Liver (tissue), 9 donors: Measurements from ENCODE around the gene ZFC3H1. TPM values are rescaled to one million over a fixed set of nuclear protein-coding genes. Genes with fewer than 3 reads are reported as not detected.
"Not testable (repeated sequence)": the region's sequence is repeated elsewhere in the genome, so short reads cannot be mapped to it uniquely, and the experiment has no call there.

Experiments
- DNase-seq: peaks from one replicate; pipeline ENCODE4 v3.0.0-alpha.2; 2017; ENCODE audit warnings: low spot score
- H3K27ac ChIP-seq, 2 donors: one replicate each; pipeline ENCODE4 v1.7.0; 2013; ENCODE audit warnings: inconsistent platforms in 2 of 2, low read length in 2 of 2, control low read depth in 1 of 2, low read depth in 1 of 2, mild to moderate bottlenecking in 1 of 2
- H3K27me3 ChIP-seq, 4 donors: one replicate each; pipeline versions ENCODE4 v1.6.1 to v1.7.0; 2013; ENCODE audit warnings: low read length in 3 of 4, inconsistent platforms in 1 of 4, mild to moderate bottlenecking in 1 of 4, moderate library complexity in 1 of 4; ENCODE audit not compliant: control insufficient read depth in 4 of 4, insufficient read depth in 4 of 4
- H3K36me3 ChIP-seq, 4 donors: one replicate each; pipeline versions ENCODE4 v1.6.1 to v1.7.0; 2013; ENCODE audit warnings: low read length in 3 of 4, mild to moderate bottlenecking in 3 of 4, low read depth in 1 of 4, moderate library complexity in 1 of 4; ENCODE audit not compliant: control insufficient read depth in 4 of 4, insufficient read depth in 3 of 4
- H3K4me1 ChIP-seq, 4 donors: one replicate each; pipeline versions ENCODE4 v1.6.1 to v1.7.0; 2013; ENCODE audit warnings: low read length in 3 of 4, mild to moderate bottlenecking in 3 of 4, moderate library complexity in 1 of 4; ENCODE audit not compliant: control insufficient read depth in 4 of 4, insufficient read depth in 4 of 4
- H3K4me3 ChIP-seq, 3 donors: one replicate each; pipeline versions ENCODE4 v1.6.1 to v1.7.0; 2013; ENCODE audit warnings: low read length in 3 of 3, control low read depth in 1 of 3, low read depth in 1 of 3, mild to moderate bottlenecking in 1 of 3
- H3K9ac ChIP-seq, 2 donors: one replicate each; pipeline ENCODE4 v1.7.0; 2013; ENCODE audit warnings: low read length in 2 of 2, mild to moderate bottlenecking in 2 of 2, moderate library complexity in 2 of 2, control low read depth in 1 of 2, low read depth in 1 of 2
- H3K9me3 ChIP-seq, 4 donors: one replicate each; pipeline versions ENCODE4 v1.6.1 to v1.7.0; 2013; ENCODE audit warnings: low read length in 3 of 4; ENCODE audit not compliant: control insufficient read depth in 4 of 4
- ATF3 ChIP-seq: IDR thresholded peaks from 2 replicates; pipeline ENCODE4 v1.6.1; 2016; ENCODE audit warnings: antibody characterized with exemption
- CTCF ChIP-seq: fragments of 150-350 bp; IDR thresholded peaks from 2 replicates; pipeline ENCODE4 v1.5.1; 2017; ENCODE audit warnings: improper control_type of control experiment, low read depth, low read length; ENCODE audit not compliant: missing input control
- EGR1 ChIP-seq, 2 donors: IDR thresholded peaks; 2 replicates each; pipeline ENCODE4 v1.6.1; 2016 to 2018; ENCODE audit warnings: antibody characterized with exemption in 2 of 2, low read depth in 2 of 2
- FOXA1 ChIP-seq: IDR thresholded peaks from 2 replicates; pipeline ENCODE4 v1.6.1; 2016; ENCODE audit warnings: antibody characterized with exemption
- FOXA2 ChIP-seq: IDR thresholded peaks from 2 replicates; pipeline ENCODE4 v1.6.1; 2016; ENCODE audit warnings: antibody characterized with exemption
- GABPA ChIP-seq, 2 donors: IDR thresholded peaks in 1 of 2; conservative IDR thresholded peaks in 1 of 2; 2 replicates each; pipeline ENCODE4 v1.6.1; 2016; ENCODE audit warnings: antibody characterized with exemption in 2 of 2, mild to moderate bottlenecking in 1 of 2, moderate library complexity in 1 of 2
- HNF4A ChIP-seq, 2 donors: conservative IDR thresholded peaks; 2 replicates each; pipeline ENCODE4 v1.6.1; 2016; ENCODE audit warnings: antibody characterized with exemption in 2 of 2, mild to moderate bottlenecking in 2 of 2
- HNF4G ChIP-seq: IDR thresholded peaks from 2 replicates; pipeline ENCODE4 v1.6.1; 2016; ENCODE audit warnings: antibody characterized with exemption
- JUND ChIP-seq, 2 donors: IDR thresholded peaks; 2 replicates each; pipeline ENCODE4 v1.6.1; 2016; ENCODE audit warnings: antibody characterized with exemption in 2 of 2
- MAX ChIP-seq: IDR thresholded peaks from 2 replicates; pipeline ENCODE4 v1.6.1; 2016; ENCODE audit warnings: antibody characterized with exemption
- NR2F2 ChIP-seq: IDR thresholded peaks from 2 replicates; pipeline ENCODE4 v1.6.1; 2016; ENCODE audit warnings: antibody characterized with exemption
- RAD21 ChIP-seq, 2 donors: IDR thresholded peaks; 2 replicates each; pipeline ENCODE4 v1.6.1; 2016; ENCODE audit warnings: antibody characterized with exemption in 2 of 2, mild to moderate bottlenecking in 2 of 2
- REST ChIP-seq: IDR thresholded peaks from 2 replicates; pipeline ENCODE4 v1.6.1; 2016; ENCODE audit warnings: antibody characterized with exemption, mild to moderate bottlenecking
- RXRA ChIP-seq, 2 donors: IDR thresholded peaks; 2 replicates each; pipeline ENCODE4 v1.6.1; 2017 to 2018; ENCODE audit warnings: antibody characterized with exemption in 2 of 2, mild to moderate bottlenecking in 1 of 2
- SP1 ChIP-seq: IDR thresholded peaks from 2 replicates; pipeline ENCODE4 v1.6.1; 2018; ENCODE audit warnings: antibody characterized with exemption, mild to moderate bottlenecking
- TAF1 ChIP-seq: conservative IDR thresholded peaks from 2 replicates; pipeline ENCODE4 v1.6.1; 2016; ENCODE audit warnings: antibody characterized with exemption, mild to moderate bottlenecking
- YY1 ChIP-seq: IDR thresholded peaks from 2 replicates; pipeline ENCODE4 v1.6.1; 2016; ENCODE audit warnings: antibody characterized with exemption, mild to moderate bottlenecking
- ZBTB33 ChIP-seq: IDR thresholded peaks from 2 replicates; pipeline ENCODE4 v1.6.1; 2016; ENCODE audit warnings: antibody characterized with exemption
- WGBS: extraction: QIAGEN DNeasy Blood & Tissue Kit; methylation state at CpG from one replicate; pipeline ENCODE4 v1.1.7; 2013; 5-methylcytosine and 5-hydroxymethylcytosine counted together
- polyA plus RNA-seq, 2 donors: library from polyadenylated mRNA; stranded (reverse) in 1 of 2; unstranded in 1 of 2; fragments of 200-250 nt in 1 of 2; fragments of >200 nt in 1 of 2; fragmentation: Nextera tagmentation in 1 of 2; extraction: Ambion mirVana in 1 of 2; gene quantifications; one replicate each; pipeline versions ENCODE4 v1.2.1 to v1.2.3, GENCODE V29; 2013 to 2015
- total RNA-seq, 2 donors: library from RNA; depleted of rRNA; stranded (reverse); fragments of >200 nt; gene quantifications; one replicate each; pipeline ENCODE4 v1.2.3, GENCODE V29; 2014
- donor health status: healthy.
- donor health status: healthy.
- donor health status: healthy.
- donor health status: healthy.
- donor health status: healthy.

The ZFC3H1 gene
- total and polyA plus RNA-seq, 4 donors: 3.4 to 32.3 (median 8.6) TPM

- 86% methylated on average over 5 of the region's 5 CpGs for WGBS
- no peaks in the 10 kb centered on the region for H3K9me3 ChIP-seq
- peaks cover 11 to 21% (median 14%) of the 10 kb centered on the region in 4 donors for H3K4me1 ChIP-seq
- no peaks in the 10 kb centered on the region for H3K27me3 ChIP-seq
- H3K27ac ChIP-seq: no peak overlapping the region
- H3K9ac ChIP-seq: no peak overlapping the region
- H3K4me3 ChIP-seq: no peak overlapping the region
- H3K36me3 ChIP-seq: no peaks in the 10 kb centered on the region
- no peak for DNase-seq
- no peak for TF ChIP-seq HNF4G
Observed at GRCh38 chr12:71688961-71689570, 25.4 kb upstream of the ZFC3H1 start.

GRCh38 chr12:71687172-71687571 is 23.5 kb upstream of the ZFC3H1 start:
- peak overlapping the region in 1 of 2 donors; percentile 28 for H3K9ac ChIP-seq
- WGBS: 80% methylated on average over 11 of the region's 11 CpGs
- H3K36me3 ChIP-seq, H3K27me3 ChIP-seq, H3K27ac ChIP-seq, H3K9me3 ChIP-seq, DNase-seq: not testable (repeated sequence)
- H3K4me3 ChIP-seq: peak overlapping the region in 1 of 3 donors; percentile 86
- H3K4me1 ChIP-seq: peaks cover 9 to 18% (median 13%) of the 10 kb centered on the region in 4 donors

GRCh38 chr12:71686658-71687025 is 23.0 kb upstream of the ZFC3H1 start:
- no peak for TF ChIP-seq RAD21 (IDR thresholded peaks at IDR 0.05)
- no peak for TF ChIP-seq TAF1
- TF ChIP-seq ATF3: no peak
- TF ChIP-seq YY1: no peak
- no peak for TF ChIP-seq FOXA2
- no peak for TF ChIP-seq CTCF
- no peak for TF ChIP-seq ZBTB33
- no peak for TF ChIP-seq FOXA1
- no peak for TF ChIP-seq SP1
- TF ChIP-seq REST: no peak
- TF ChIP-seq RXRA (IDR thresholded peaks at IDR 0.05): no peak
- no peak for TF ChIP-seq NR2F2
- no peak for TF ChIP-seq EGR1 (IDR thresholded peaks at IDR 0.05; ENCODE audit: low read depth in 2 of 2)
- TF ChIP-seq HNF4G: no peak
- TF ChIP-seq MAX: no peak
- no peak for TF ChIP-seq GABPA (IDR thresholded peaks at IDR 0.05 in 1 of 2, conservative IDR thresholded peaks at IDR 0.05 in 1 of 2)
- no peak for TF ChIP-seq JUND (IDR thresholded peaks at IDR 0.05)
- TF ChIP-seq HNF4A (conservative IDR thresholded peaks at IDR 0.05): no peak
- no peak for DNase-seq
- H3K9ac ChIP-seq: peak overlapping the region; percentile 45 to 99
- no peaks in the 10 kb centered on the region for H3K9me3 ChIP-seq
- peak overlapping the region; percentile 74 to 94 (median 86) for H3K4me3 ChIP-seq
- H3K36me3 ChIP-seq: no peaks in the 10 kb centered on the region
- H3K27ac ChIP-seq: peak overlapping the region; percentile 91 to 92
- H3K4me1 ChIP-seq: peaks cover 9 to 18% (median 13%) of the 10 kb centered on the region in 4 donors
- H3K27me3 ChIP-seq: no peaks in the 10 kb centered on the region
- WGBS: 14% methylated on average over 3 of the region's 3 CpGs
